Stimulated activated CD4-positive, alpha-beta T cell treated with anti-CD3 and anti-CD28 coated beads, Interleukin-2, amount 100 ng/mL, for 48 hours (primary cell): Measurements from ENCODE around the gene TEX19.
"Not testable (repeated sequence)": the region's sequence is repeated elsewhere in the genome, so short reads cannot be mapped to it uniquely, and the experiment has no call there.

ENCODE experiments used
- DNase-seq, 2 donors: peaks; one replicate each; pipeline ENCODE4 v3.0.0-alpha.2; 2020

The TEX19 gene

GRCh38 chr17:82392941-82393340, 33.9 kb downstream of the TEX19 start:
- no peak for DNase-seq

GRCh38 chr17:82394278-82394677, 35.2 kb downstream of the TEX19 start:
- DNase-seq: no peak

- DNase-seq: no peak
Observed at GRCh38 chr17:82396601-82397435, 37.8 kb downstream of the TEX19 start.

- DNase-seq: no peak
Observed at GRCh38 chr17:82397449-82398335, 38.6 kb downstream of the TEX19 start.

GRCh38 chr17:82399041-82399441, 40.0 kb downstream of the TEX19 start:
- no peak for DNase-seq

- DNase-seq: no peak
Observed at GRCh38 chr17:82399601-82400101, 40.6 kb downstream of the TEX19 start.

- DNase-seq: no peak
Observed at GRCh38 chr17:82400206-82400605, 41.2 kb downstream of the TEX19 start.

- DNase-seq: peak; percentile 20 to 37
Observed at GRCh38 chr17:82400830-82401229, 41.8 kb downstream of the TEX19 start.

GRCh38 chr17:82402865-82403264, 43.8 kb downstream of the TEX19 start:
- no peak for DNase-seq

GRCh38 chr17:82403662-82404660, 44.9 kb downstream of the TEX19 start:
- no peak for DNase-seq

GRCh38 chr17:82405051-82405450, 46.0 kb downstream of the TEX19 start:
- no peak for DNase-seq

GRCh38 chr17:82406131-82406671, 47.2 kb downstream of the TEX19 start:
- no peak for DNase-seq

- DNase-seq: no peak
Observed at GRCh38 chr17:82407255-82407654, 48.2 kb downstream of the TEX19 start.

- no peak for DNase-seq
Observed at GRCh38 chr17:82408288-82408937, 49.4 kb downstream of the TEX19 start.

GRCh38 chr17:82408938-82409318, 49.9 kb downstream of the TEX19 start:
- DNase-seq: no peak

- DNase-seq: no peak
Observed at GRCh38 chr17:82410014-82410716, 51.1 kb downstream of the TEX19 start.

GRCh38 chr17:82411396-82412053, 52.5 kb downstream of the TEX19 start:
- no peak for DNase-seq

- not testable (repeated sequence) for DNase-seq
Observed at GRCh38 chr17:82412081-82412480, 53.0 kb downstream of the TEX19 start.

- no peak for DNase-seq
Observed at GRCh38 chr17:82412535-82413520, 53.8 kb downstream of the TEX19 start.
